ENCODE data around the gene ACLY. TPM values are rescaled to one million over a fixed set of nuclear protein-coding genes. Genes with fewer than 3 reads are reported as not detected.

ACLY gene
- total and polyA plus RNA-seq, 2 experiments from 2014 or later, result 101 to 157 TPM

- peak overlapping the region; percentile 80 for H3K27ac ChIP-seq
- peak overlapping the region; percentile 76 for H3K4me3 ChIP-seq
- H3K9me3 ChIP-seq (ENCODE audit: low read depth), result no peaks in the 10 kb centered on the region
- peaks cover 53% of the 10 kb centered on the region for H4K20me1 ChIP-seq (ENCODE audit: insufficient read depth, poor library complexity, severe bottlenecking)
- peaks cover 64% of the 10 kb centered on the region for H3K79me2 ChIP-seq
- no peaks in the 10 kb centered on the region for H3K36me3 ChIP-seq (replicated peaks; ENCODE audit: insufficient read depth, low read depth)
- no peaks in the 10 kb centered on the region for H3K27me3 ChIP-seq
- no peak for TF ChIP-seq CTCF (IDR thresholded peaks at IDR 0.05; ENCODE audit: poor library complexity)
- no peak for TF ChIP-seq EZH2 (IDR thresholded peaks at IDR 0.05; ENCODE audit: borderline replicate concordance)
- no peak for TF ChIP-seq EZH2phosphoT487 (IDR thresholded peaks at IDR 0.05; ENCODE audit: low read depth, severe bottlenecking, unreplicated experiment)
- DNase-seq (ENCODE audit: low spot score), result peak; percentile 39
- no peaks in the 10 kb centered on the region for H3K9me2 ChIP-seq (replicated peaks; ENCODE audit: insufficient read depth)
- H3K4me2 ChIP-seq, result peak overlapping the region; percentile 90
- peaks cover 52% of the 10 kb centered on the region for H3K4me1 ChIP-seq (ENCODE audit: insufficient read depth)
- no peak overlapping the region for H2AFZ ChIP-seq
- WGBS (ENCODE audit: low lambda C conversion rate, missing lambda C conversion rate), result 35% methylated on average over 4 of the region's 4 CpGs
Measured at GRCh38 chr17:41917192-41917591, 1.6 kb downstream of the ACLY start.

- peak overlapping the region; percentile 90 for H3K4me2 ChIP-seq
- TF ChIP-seq EZH2 (IDR thresholded peaks at IDR 0.05; ENCODE audit: borderline replicate concordance), result no peak
- no peak for TF ChIP-seq CTCF (IDR thresholded peaks at IDR 0.05; ENCODE audit: poor library complexity)
- no peak for TF ChIP-seq EZH2phosphoT487 (IDR thresholded peaks at IDR 0.05; ENCODE audit: low read depth, severe bottlenecking, unreplicated experiment)
- peaks cover 52% of the 10 kb centered on the region for H3K4me1 ChIP-seq (ENCODE audit: insufficient read depth)
- H3K4me3 ChIP-seq, result no peak overlapping the region
- H3K27me3 ChIP-seq, result no peaks in the 10 kb centered on the region
- no peak overlapping the region for H2AFZ ChIP-seq
- H4K20me1 ChIP-seq (ENCODE audit: insufficient read depth, poor library complexity, severe bottlenecking), result peaks cover 53% of the 10 kb centered on the region
- H3K9me3 ChIP-seq (ENCODE audit: low read depth), result no peaks in the 10 kb centered on the region
- no peaks in the 10 kb centered on the region for H3K36me3 ChIP-seq (replicated peaks; ENCODE audit: insufficient read depth, low read depth)
- H3K79me2 ChIP-seq, result peaks cover 79% of the 10 kb centered on the region
- peak overlapping the region; percentile 86 for H3K27ac ChIP-seq
- 67% methylated on average over 2 of the region's 2 CpGs for WGBS (ENCODE audit: low lambda C conversion rate, missing lambda C conversion rate)
- H3K9me2 ChIP-seq (replicated peaks; ENCODE audit: insufficient read depth), result no peaks in the 10 kb centered on the region
- no peak for DNase-seq (ENCODE audit: low spot score)
Measured at GRCh38 chr17:41915566-41915965, 3.2 kb downstream of the ACLY start.

- Histone ChIP-seq H3K4me2 (peak overlapping the region; percentile 90), H3K4me3 (no peak overlapping the region), H3K79me2 (peaks cover 79% of the 10 kb centered on the region), H3K27ac (peak overlapping the region; percentile 86), H3K9me2 (replicated peaks; ENCODE audit: insufficient read depth) (no peaks in the 10 kb centered on the region), H3K9me3 (ENCODE audit: low read depth) (no peaks in the 10 kb centered on the region), H3K4me1 (ENCODE audit: insufficient read depth) (peaks cover 49% of the 10 kb centered on the region), H3K27me3 (no peaks in the 10 kb centered on the region), H4K20me1 (ENCODE audit: insufficient read depth, poor library complexity, severe bottlenecking) (peaks cover 53% of the 10 kb centered on the region), H3K36me3 (replicated peaks; ENCODE audit: insufficient read depth, low read depth) (no peaks in the 10 kb centered on the region), H2AFZ (no peak overlapping the region)
- DNase-seq (ENCODE audit: low spot score), result no peak
- TF ChIP-seq EZH2 (IDR thresholded peaks at IDR 0.05; ENCODE audit: borderline replicate concordance) (no peak), CTCF (IDR thresholded peaks at IDR 0.05; ENCODE audit: poor library complexity) (no peak), EZH2phosphoT487 (IDR thresholded peaks at IDR 0.05; ENCODE audit: low read depth, severe bottlenecking, unreplicated experiment) (no peak)
- 57% methylated on average over 5 of the region's 5 CpGs for WGBS (ENCODE audit: low lambda C conversion rate, missing lambda C conversion rate)
Measured at GRCh38 chr17:41915020-41915419, 3.7 kb downstream of the ACLY start.

- DNase-seq (ENCODE audit: low spot score), result peak; percentile 48
- Histone ChIP-seq H3K9me3 (ENCODE audit: low read depth) (no peaks in the 10 kb centered on the region), H2AFZ (no peak overlapping the region), H4K20me1 (ENCODE audit: insufficient read depth, poor library complexity, severe bottlenecking) (peaks cover 53% of the 10 kb centered on the region), H3K27ac (peak overlapping the region; percentile 86), H3K4me3 (no peak overlapping the region), H3K27me3 (no peaks in the 10 kb centered on the region), H3K9me2 (replicated peaks; ENCODE audit: insufficient read depth) (no peaks in the 10 kb centered on the region), H3K36me3 (replicated peaks; ENCODE audit: insufficient read depth, low read depth) (no peaks in the 10 kb centered on the region), H3K4me1 (ENCODE audit: insufficient read depth) (peaks cover 43% of the 10 kb centered on the region), H3K79me2 (peaks cover 79% of the 10 kb centered on the region), H3K4me2 (peak overlapping the region; percentile 90)
- TF ChIP-seq EZH2phosphoT487 (IDR thresholded peaks at IDR 0.05; ENCODE audit: low read depth, severe bottlenecking, unreplicated experiment), result no peak
- TF ChIP-seq CTCF (IDR thresholded peaks at IDR 0.05; ENCODE audit: poor library complexity), result no peak
- TF ChIP-seq EZH2 (IDR thresholded peaks at IDR 0.05; ENCODE audit: borderline replicate concordance), result no peak
- 56% methylated on average over 6 of the region's 6 CpGs for WGBS (ENCODE audit: low lambda C conversion rate, missing lambda C conversion rate)
Measured at GRCh38 chr17:41914358-41914766, 4.4 kb downstream of the ACLY start.
